Measurements from ENCODE around the gene SLC24A3. TPM values are rescaled to one million over a fixed set of nuclear protein-coding genes. Genes with fewer than 3 reads are reported as not detected.

The SLC24A3 gene
- total and polyA plus RNA-seq, 2 of the 13 experiments (the other 11 are each of a cell fraction or from before 2014, with no cell fraction given): not detected

DNA sequence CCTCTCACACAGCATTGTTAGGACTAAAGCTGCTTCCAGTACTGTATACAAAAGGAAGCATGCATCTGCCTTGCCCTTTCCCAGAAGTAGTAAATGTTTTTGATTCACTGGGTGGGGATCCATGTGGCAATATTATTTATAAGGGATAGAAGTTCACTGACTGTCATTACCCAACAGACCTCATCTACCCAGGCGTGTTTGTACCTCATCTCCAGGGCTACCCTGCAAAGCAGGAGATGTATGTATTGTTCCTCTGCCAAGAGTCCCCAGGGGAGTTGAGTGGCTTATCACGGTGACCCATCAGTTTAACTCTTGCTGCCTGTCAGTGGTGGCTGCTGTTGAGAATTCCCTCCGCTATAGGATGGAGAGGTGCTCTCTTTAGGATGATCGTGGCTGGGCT is 42.5 kb downstream of the SLC24A3 start:
- Histone ChIP-seq H3K79me2 (ENCODE audit: insufficient read depth, low read length) (no peaks in the 10 kb centered on the region), H3K27ac (ENCODE audit: extremely low read length, insufficient read depth, low read length) (no peak overlapping the region), H3K4me1 (ENCODE audit: insufficient read depth, low read length) (no peaks in the 10 kb centered on the region), H3K4me2 (ENCODE audit: low read depth, low read length) (no peak overlapping the region), H3K4me3 (replicated peaks in 1 of 3; ENCODE audit: insufficient read depth in 1 of 3, low read depth in 2 of 3, low read length in 3 of 3) (no peak overlapping the region), H3K9me3 (ENCODE audit: low read length) (no peaks in the 10 kb centered on the region), H4K20me1 (ENCODE audit: insufficient read depth, low read length) (no peaks in the 10 kb centered on the region), H3K36me3 (replicated peaks in 1 of 2; ENCODE audit: control insufficient read depth in 1 of 2, insufficient read depth in 2 of 2, low read length in 2 of 2) (no peaks in the 10 kb centered on the region), H3K27me3 (ENCODE audit: control insufficient read depth in 1 of 2, insufficient read depth in 2 of 2, low read length in 2 of 2) (no peaks in the 10 kb centered on the region), H3K9ac (ENCODE audit: insufficient read depth, low read depth, low read length) (no peak overlapping the region), H2AFZ (ENCODE audit: low read length) (no peak overlapping the region)
- DNase-seq (ENCODE audit: low spot score): no peak
- BruUV-seq (replicated peaks): no TSS peak
- TF ChIP-seq ATF7 (IDR thresholded peaks at IDR 0.05) (no peak), ATF7 (CRISPR knock-in tag; IDR thresholded peaks at IDR 0.05) (no peak), CBX2 (IDR thresholded peaks at IDR 0.05; ENCODE audit: low read depth, low read length) (no peak), CBX2 (CRISPR knock-in tag; IDR thresholded peaks at IDR 0.05; ENCODE audit: low read depth) (no peak)
- intact Hi-C loops (cut with micrococcal nuclease; ENCODE audit: unreplicated experiment) (no loop called here), in situ Hi-C loops (cut with HindIII; ENCODE audit: extremely low pct_ligation_motif_present, low pct_unique_long_range_greater_than_20kb) (no loop called here)
- CTCF ChIA-PET (ENCODE audit: low intra/inter-chr PET ratio, low total read pairs): no interaction called here
- 37% methylated on average over 3 of the region's 4 CpGs for WGBS (ENCODE audit: low lambda C conversion rate)
- ATAC-seq: no peak
- FAIRE-seq: no peak
- POLR2A ChIA-PET: no interaction called here

DNA sequence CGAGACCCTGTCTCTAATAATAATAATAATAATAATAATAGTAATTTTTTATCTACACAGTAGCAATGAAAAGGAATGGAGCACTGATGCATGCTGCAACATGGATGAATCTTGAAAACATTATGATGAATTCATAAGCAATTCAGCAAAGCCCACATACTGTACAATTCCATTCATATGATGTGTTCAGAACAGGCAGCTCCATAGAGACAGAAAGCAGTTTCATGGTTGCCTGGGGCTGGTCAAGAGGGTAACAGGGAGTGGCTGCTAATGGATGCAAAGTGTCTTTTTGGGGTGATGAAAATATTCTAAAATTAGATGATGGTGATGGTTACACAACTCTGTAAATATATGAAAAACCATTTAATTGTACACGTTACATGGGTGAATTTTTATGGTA is 43.6 kb downstream of the SLC24A3 start:
- Histone ChIP-seq H3K4me1 (ENCODE audit: insufficient read depth, low read length) (no peaks in the 10 kb centered on the region), H4K20me1 (ENCODE audit: insufficient read depth, low read length) (no peaks in the 10 kb centered on the region), H3K27ac (ENCODE audit: extremely low read length, insufficient read depth, low read length) (no peak overlapping the region), H3K4me3 (replicated peaks in 1 of 3; ENCODE audit: insufficient read depth in 1 of 3, low read depth in 2 of 3, low read length in 3 of 3) (no peak overlapping the region), H3K9me3 (ENCODE audit: low read length) (no peaks in the 10 kb centered on the region), H2AFZ (ENCODE audit: low read length) (no peak overlapping the region), H3K9ac (ENCODE audit: insufficient read depth, low read depth, low read length) (no peak overlapping the region), H3K36me3 (replicated peaks in 1 of 2; ENCODE audit: control insufficient read depth in 1 of 2, insufficient read depth in 2 of 2, low read length in 2 of 2) (no peaks in the 10 kb centered on the region), H3K27me3 (ENCODE audit: control insufficient read depth in 1 of 2, insufficient read depth in 2 of 2, low read length in 2 of 2) (no peaks in the 10 kb centered on the region), H3K79me2 (ENCODE audit: insufficient read depth, low read length) (no peaks in the 10 kb centered on the region), H3K4me2 (ENCODE audit: low read depth, low read length) (no peak overlapping the region)
- no peak for DNase-seq (ENCODE audit: low spot score)
- BruUV-seq (replicated peaks): no TSS peak
- WGBS (ENCODE audit: low lambda C conversion rate): 32% methylated on average over 2 of the region's 2 CpGs
- ATAC-seq: no peak
- in situ Hi-C loops (cut with HindIII; ENCODE audit: extremely low pct_ligation_motif_present, low pct_unique_long_range_greater_than_20kb) (no loop called here), intact Hi-C loops (cut with micrococcal nuclease; ENCODE audit: unreplicated experiment) (no loop called here)
- ChIA-PET POLR2A (no interaction called here), CTCF (ENCODE audit: low intra/inter-chr PET ratio, low total read pairs) (no interaction called here)
- no peak for FAIRE-seq
- TF ChIP-seq RAD21 (CRISPR knock-in tag; IDR thresholded peaks at IDR 0.05): no peak
- TF ChIP-seq, protein P1, sequence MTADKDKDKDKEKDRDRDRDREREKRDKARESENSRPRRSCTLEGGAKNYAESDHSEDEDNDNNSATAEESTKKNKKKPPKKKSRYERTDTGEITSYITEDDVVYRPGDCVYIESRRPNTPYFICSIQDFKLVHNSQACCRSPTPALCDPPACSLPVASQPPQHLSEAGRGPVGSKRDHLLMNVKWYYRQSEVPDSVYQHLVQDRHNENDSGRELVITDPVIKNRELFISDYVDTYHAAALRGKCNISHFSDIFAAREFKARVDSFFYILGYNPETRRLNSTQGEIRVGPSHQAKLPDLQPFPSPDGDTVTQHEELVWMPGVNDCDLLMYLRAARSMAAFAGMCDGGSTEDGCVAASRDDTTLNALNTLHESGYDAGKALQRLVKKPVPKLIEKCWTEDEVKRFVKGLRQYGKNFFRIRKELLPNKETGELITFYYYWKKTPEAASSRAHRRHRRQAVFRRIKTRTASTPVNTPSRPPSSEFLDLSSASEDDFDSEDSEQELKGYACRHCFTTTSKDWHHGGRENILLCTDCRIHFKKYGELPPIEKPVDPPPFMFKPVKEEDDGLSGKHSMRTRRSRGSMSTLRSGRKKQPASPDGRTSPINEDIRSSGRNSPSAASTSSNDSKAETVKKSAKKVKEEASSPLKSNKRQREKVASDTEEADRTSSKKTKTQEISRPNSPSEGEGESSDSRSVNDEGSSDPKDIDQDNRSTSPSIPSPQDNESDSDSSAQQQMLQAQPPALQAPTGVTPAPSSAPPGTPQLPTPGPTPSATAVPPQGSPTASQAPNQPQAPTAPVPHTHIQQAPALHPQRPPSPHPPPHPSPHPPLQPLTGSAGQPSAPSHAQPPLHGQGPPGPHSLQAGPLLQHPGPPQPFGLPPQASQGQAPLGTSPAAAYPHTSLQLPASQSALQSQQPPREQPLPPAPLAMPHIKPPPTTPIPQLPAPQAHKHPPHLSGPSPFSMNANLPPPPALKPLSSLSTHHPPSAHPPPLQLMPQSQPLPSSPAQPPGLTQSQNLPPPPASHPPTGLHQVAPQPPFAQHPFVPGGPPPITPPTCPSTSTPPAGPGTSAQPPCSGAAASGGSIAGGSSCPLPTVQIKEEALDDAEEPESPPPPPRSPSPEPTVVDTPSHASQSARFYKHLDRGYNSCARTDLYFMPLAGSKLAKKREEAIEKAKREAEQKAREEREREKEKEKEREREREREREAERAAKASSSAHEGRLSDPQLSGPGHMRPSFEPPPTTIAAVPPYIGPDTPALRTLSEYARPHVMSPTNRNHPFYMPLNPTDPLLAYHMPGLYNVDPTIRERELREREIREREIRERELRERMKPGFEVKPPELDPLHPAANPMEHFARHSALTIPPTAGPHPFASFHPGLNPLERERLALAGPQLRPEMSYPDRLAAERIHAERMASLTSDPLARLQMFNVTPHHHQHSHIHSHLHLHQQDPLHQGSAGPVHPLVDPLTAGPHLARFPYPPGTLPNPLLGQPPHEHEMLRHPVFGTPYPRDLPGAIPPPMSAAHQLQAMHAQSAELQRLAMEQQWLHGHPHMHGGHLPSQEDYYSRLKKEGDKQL (CRISPR knock-in tag; IDR thresholded peaks at IDR 0.05; ENCODE audit: low read depth): no peak
- TF ChIP-seq, protein P2, sequence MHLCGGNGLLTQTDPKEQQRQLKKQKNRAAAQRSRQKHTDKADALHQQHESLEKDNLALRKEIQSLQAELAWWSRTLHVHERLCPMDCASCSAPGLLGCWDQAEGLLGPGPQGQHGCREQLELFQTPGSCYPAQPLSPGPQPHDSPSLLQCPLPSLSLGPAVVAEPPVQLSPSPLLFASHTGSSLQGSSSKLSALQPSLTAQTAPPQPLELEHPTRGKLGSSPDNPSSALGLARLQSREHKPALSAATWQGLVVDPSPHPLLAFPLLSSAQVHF (CRISPR knock-in tag; IDR thresholded peaks at IDR 0.05): no peak
- TF ChIP-seq, protein P3, sequence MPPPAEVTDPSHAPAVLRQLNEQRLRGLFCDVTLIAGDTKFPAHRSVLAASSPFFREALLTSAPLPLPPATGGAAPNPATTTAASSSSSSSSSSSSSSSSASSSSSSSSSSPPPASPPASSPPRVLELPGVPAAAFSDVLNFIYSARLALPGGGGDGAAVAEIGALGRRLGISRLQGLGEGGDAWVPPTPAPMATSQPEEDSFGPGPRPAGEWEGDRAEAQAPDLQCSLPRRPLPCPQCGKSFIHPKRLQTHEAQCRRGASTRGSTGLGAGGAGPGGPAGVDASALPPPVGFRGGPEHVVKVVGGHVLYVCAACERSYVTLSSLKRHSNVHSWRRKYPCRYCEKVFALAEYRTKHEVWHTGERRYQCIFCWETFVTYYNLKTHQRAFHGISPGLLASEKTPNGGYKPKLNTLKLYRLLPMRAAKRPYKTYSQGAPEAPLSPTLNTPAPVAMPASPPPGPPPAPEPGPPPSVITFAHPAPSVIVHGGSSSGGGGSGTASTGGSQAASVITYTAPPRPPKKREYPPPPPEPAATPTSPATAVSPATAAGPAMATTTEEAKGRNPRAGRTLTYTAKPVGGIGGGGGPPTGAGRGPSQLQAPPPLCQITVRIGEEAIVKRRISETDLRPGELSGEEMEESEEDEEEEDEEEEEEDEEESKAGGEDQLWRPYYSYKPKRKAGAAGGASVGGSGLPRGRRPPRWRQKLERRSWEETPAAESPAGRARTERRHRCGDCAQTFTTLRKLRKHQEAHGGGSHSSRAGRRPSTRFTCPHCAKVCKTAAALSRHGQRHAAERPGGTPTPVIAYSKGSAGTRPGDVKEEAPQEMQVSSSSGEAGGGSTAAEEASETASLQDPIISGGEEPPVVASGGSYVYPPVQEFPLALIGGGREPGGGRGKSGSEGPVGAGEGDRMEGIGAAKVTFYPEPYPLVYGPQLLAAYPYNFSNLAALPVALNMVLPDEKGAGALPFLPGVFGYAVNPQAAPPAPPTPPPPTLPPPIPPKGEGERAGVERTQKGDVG (CRISPR knock-in tag; IDR thresholded peaks at IDR 0.05; ENCODE audit: borderline replicate concordance): no peak
- TF ChIP-seq, protein P4, sequence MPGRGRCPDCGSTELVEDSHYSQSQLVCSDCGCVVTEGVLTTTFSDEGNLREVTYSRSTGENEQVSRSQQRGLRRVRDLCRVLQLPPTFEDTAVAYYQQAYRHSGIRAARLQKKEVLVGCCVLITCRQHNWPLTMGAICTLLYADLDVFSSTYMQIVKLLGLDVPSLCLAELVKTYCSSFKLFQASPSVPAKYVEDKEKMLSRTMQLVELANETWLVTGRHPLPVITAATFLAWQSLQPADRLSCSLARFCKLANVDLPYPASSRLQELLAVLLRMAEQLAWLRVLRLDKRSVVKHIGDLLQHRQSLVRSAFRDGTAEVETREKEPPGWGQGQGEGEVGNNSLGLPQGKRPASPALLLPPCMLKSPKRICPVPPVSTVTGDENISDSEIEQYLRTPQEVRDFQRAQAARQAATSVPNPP (CRISPR knock-in tag; IDR thresholded peaks at IDR 0.05): no peak
